ENCODE results near the gene RSAD2. TPM values are rescaled to one million over a fixed set of nuclear protein-coding genes. Genes with fewer than 3 reads are reported as not detected.
"Not testable (repeated sequence)": the region's sequence is repeated elsewhere in the genome, so short reads cannot be mapped to it uniquely, and the experiment has no call there.

Gene RSAD2
- total and polyA plus RNA-seq, 4 experiments from 2014 or later = 3.8 to 10.4 (median 5.0) TPM

- no peaks in the 10 kb centered on the region for H3K36me3 ChIP-seq (ENCODE audit: insufficient read depth, low read length)
- ChIA-PET CTCF (ENCODE audit: partially characterized antibody) (interaction anchor here (0.9 to 3.2 kb wide), 4 partner anchors 13 to 111 kb away, joined by 3 to 14 read pairs (median 8); partner anchors contain the start of gene RNF144A), POLR2A (ENCODE audit: partially characterized antibody) (interaction anchor here (1.2 kb wide), 1 partner anchor 11 kb away, joined by 4 read pairs; no protein-coding TSS in a partner anchor)
- intact Hi-C loops (cut with micrococcal nuclease) = loop anchor here (5.0 kb wide), 1 partner anchor 36 kb away; no protein-coding TSS in a partner anchor
- no peak overlapping the region for H3K27ac Mint-ChIP-seq
- H3K4me1 ChIP-seq (ENCODE audit: insufficient read depth, low read length) = peaks cover 47% of the 10 kb centered on the region
- H3K9me3 Mint-ChIP-seq = peaks cover 0 to 10% (median 3%) of the 10 kb centered on the region in 8 donors
- H3K4me3 Mint-ChIP-seq = no peak overlapping the region
- no peaks in the 10 kb centered on the region for H3K9me3 ChIP-seq (ENCODE audit: control insufficient read depth in 1 of 2, low read length in 2 of 2)
- no peak overlapping the region for H3K4me3 ChIP-seq (ENCODE audit: low read length in 2 of 2)
- no peak for DNase-seq
- H3K4me1 Mint-ChIP-seq = peaks cover 49 to 87% (median 61%) of the 10 kb centered on the region in 4 donors
- H3K27me3 ChIP-seq (ENCODE audit: insufficient read depth, low read length) = no peaks in the 10 kb centered on the region
- no peak overlapping the region for H3K27ac ChIP-seq (ENCODE audit: low read depth, low read length)
- H3K27me3 Mint-ChIP-seq = no peaks in the 10 kb centered on the region
- H3K36me3 Mint-ChIP-seq = peaks cover 16 to 31% of the 10 kb centered on the region in 2 donors
Observed at GRCh38 chr2:6932828-6933227, 55.3 kb downstream of the RSAD2 start.

- no peaks in the 10 kb centered on the region for H3K36me3 ChIP-seq (ENCODE audit: insufficient read depth, low read length)
- peaks cover 0 to 10% (median 2%) of the 10 kb centered on the region in 8 donors for H3K9me3 Mint-ChIP-seq
- H3K4me1 Mint-ChIP-seq = peaks cover 43 to 82% (median 56%) of the 10 kb centered on the region in 4 donors
- H3K9me3 ChIP-seq (ENCODE audit: control insufficient read depth in 1 of 2, low read length in 2 of 2) = no peaks in the 10 kb centered on the region
- no peak for DNase-seq
- H3K27ac ChIP-seq (ENCODE audit: low read depth, low read length) = no peak overlapping the region
- H3K27me3 ChIP-seq (ENCODE audit: insufficient read depth, low read length) = no peaks in the 10 kb centered on the region
- CTCF ChIA-PET (ENCODE audit: partially characterized antibody) = interaction anchor here (1.0 to 3.2 kb wide), 3 partner anchors 15 to 38 kb away, joined by 3 to 14 read pairs (median 4); partner anchors contain the start of gene RNF144A
- H3K36me3 Mint-ChIP-seq = peaks cover 7 to 20% of the 10 kb centered on the region in 2 donors
- peak overlapping the region in 2 of 8 donors; percentile 11 to 57 for H3K4me3 Mint-ChIP-seq
- no peak overlapping the region for H3K4me3 ChIP-seq (ENCODE audit: low read length in 2 of 2)
- intact Hi-C loops (cut with micrococcal nuclease) = loop anchor here (5.0 kb wide), 1 partner anchor 37 kb away; no protein-coding TSS in a partner anchor
- peaks cover 39% of the 10 kb centered on the region for H3K4me1 ChIP-seq (ENCODE audit: insufficient read depth, low read length)
- no peaks in the 10 kb centered on the region for H3K27me3 Mint-ChIP-seq
- H3K27ac Mint-ChIP-seq = peak overlapping the region in 2 of 7 donors; percentile 69 to 75
- POLR2A ChIA-PET (ENCODE audit: partially characterized antibody) = no interaction called here
Observed at GRCh38 chr2:6933911-6934310, 56.3 kb downstream of the RSAD2 start.

- Histone ChIP-seq H3K4me3 (ENCODE audit: low read length in 2 of 2) (no peak overlapping the region), H3K27me3 (ENCODE audit: insufficient read depth, low read length) (no peaks in the 10 kb centered on the region), H3K4me1 (ENCODE audit: insufficient read depth, low read length) (peaks cover 34% of the 10 kb centered on the region), H3K36me3 (ENCODE audit: insufficient read depth, low read length) (no peaks in the 10 kb centered on the region), H3K27ac (ENCODE audit: low read depth, low read length) (no peak overlapping the region), H3K9me3 (ENCODE audit: control insufficient read depth in 1 of 2, low read length in 2 of 2) (no peaks in the 10 kb centered on the region)
- no peaks in the 10 kb centered on the region for H3K27me3 Mint-ChIP-seq
- H3K9me3 Mint-ChIP-seq = peaks cover 0 to 10% (median 2%) of the 10 kb centered on the region in 8 donors
- H3K36me3 Mint-ChIP-seq = peaks cover 7 to 16% of the 10 kb centered on the region in 2 donors
- H3K4me3 Mint-ChIP-seq = peak overlapping the region in 1 of 8 donors; percentile 40
- peaks cover 41 to 82% (median 55%) of the 10 kb centered on the region in 4 donors for H3K4me1 Mint-ChIP-seq
- H3K27ac Mint-ChIP-seq = peak overlapping the region in 1 of 7 donors; percentile 37
- intact Hi-C loops (cut with micrococcal nuclease) = loop anchor here (5.0 kb wide), 1 partner anchor 37 kb away; no protein-coding TSS in a partner anchor
- ChIA-PET CTCF (ENCODE audit: partially characterized antibody) (interaction anchor here (1.0 to 3.2 kb wide), 4 partner anchors 16 to 80 kb away, joined by 3 to 14 read pairs (median 4); partner anchors contain the start of gene RNF144A), POLR2A (ENCODE audit: partially characterized antibody) (no interaction called here)
- DNase-seq = no peak
Observed at GRCh38 chr2:6934345-6934744, 56.8 kb downstream of the RSAD2 start.

- no peak for DNase-seq
- Histone ChIP-seq H3K27ac (ENCODE audit: low read depth, low read length) (no peak overlapping the region), H3K36me3 (ENCODE audit: insufficient read depth, low read length) (no peaks in the 10 kb centered on the region), H3K9me3 (ENCODE audit: control insufficient read depth in 1 of 2, low read length in 2 of 2) (no peaks in the 10 kb centered on the region), H3K27me3 (ENCODE audit: insufficient read depth, low read length) (no peaks in the 10 kb centered on the region), H3K4me3 (ENCODE audit: low read length in 2 of 2) (no peak overlapping the region), H3K4me1 (ENCODE audit: insufficient read depth, low read length) (peaks cover 30% of the 10 kb centered on the region)
- intact Hi-C loops (cut with micrococcal nuclease) = loop anchor here (5.0 kb wide), 1 partner anchor 38 kb away; no protein-coding TSS in a partner anchor
- Mint-ChIP-seq H3K4me1 (peaks cover 36 to 77% (median 51%) of the 10 kb centered on the region in 4 donors), H3K27ac (peak overlapping the region in 2 of 7 donors; percentile 17 to 37), H3K36me3 (peaks cover 7 to 16% of the 10 kb centered on the region in 2 donors), H3K4me3 (peak overlapping the region in 5 of 8 donors; percentile 3 to 31 (median 9)), H3K27me3 (no peaks in the 10 kb centered on the region), H3K9me3 (peaks cover 0 to 10% (median 2%) of the 10 kb centered on the region in 8 donors)
- POLR2A ChIA-PET (ENCODE audit: partially characterized antibody) = interaction anchor here (1.4 kb wide), 1 partner anchor 26 kb away, joined by 3 read pairs; no protein-coding TSS in a partner anchor
- CTCF ChIA-PET (ENCODE audit: partially characterized antibody) = interaction anchor here (1.0 to 3.2 kb wide), 4 partner anchors 16 to 80 kb away, joined by 3 to 14 read pairs (median 4); partner anchors contain the start of gene RNF144A
Observed at GRCh38 chr2:6934758-6935651, 57.4 kb downstream of the RSAD2 start.

- H3K4me1 ChIP-seq (ENCODE audit: insufficient read depth, low read length) = peaks cover 30% of the 10 kb centered on the region
- H3K27ac Mint-ChIP-seq; DNase-seq; H3K36me3 ChIP-seq (ENCODE audit: insufficient read depth, low read length); H3K27ac ChIP-seq (ENCODE audit: low read depth, low read length); CTCF ChIA-PET (ENCODE audit: partially characterized antibody); H3K4me3 ChIP-seq (ENCODE audit: low read length in 2 of 2); intact Hi-C loops (cut with micrococcal nuclease); H3K27me3 Mint-ChIP-seq; H3K27me3 ChIP-seq (ENCODE audit: insufficient read depth, low read length); H3K9me3 ChIP-seq (ENCODE audit: control insufficient read depth in 1 of 2, low read length in 2 of 2): not testable (repeated sequence)
- POLR2A ChIA-PET (ENCODE audit: partially characterized antibody) = interaction anchor here (1.4 kb wide), 1 partner anchor 26 kb away, joined by 3 read pairs; no protein-coding TSS in a partner anchor
- Mint-ChIP-seq H3K4me3 (peak overlapping the region in 1 of 8 donors; percentile 18), H3K4me1 (peaks cover 36 to 77% (median 51%) of the 10 kb centered on the region in 4 donors), H3K36me3 (peaks cover 7 to 16% of the 10 kb centered on the region in 2 donors), H3K9me3 (peaks cover 0 to 10% (median 2%) of the 10 kb centered on the region in 8 donors)
Observed at GRCh38 chr2:6935652-6936020, 58.1 kb downstream of the RSAD2 start.

- Mint-ChIP-seq H3K4me3 (no peak overlapping the region), H3K27me3 (no peaks in the 10 kb centered on the region), H3K9me3 (peaks cover 0 to 2% (median 0%) of the 10 kb centered on the region in 8 donors), H3K4me1 (peaks cover 39 to 74% (median 45%) of the 10 kb centered on the region in 4 donors), H3K27ac (no peak overlapping the region), H3K36me3 (peaks cover 13 to 20% of the 10 kb centered on the region in 2 donors)
- H3K4me1 ChIP-seq (ENCODE audit: insufficient read depth, low read length) = peaks cover 30% of the 10 kb centered on the region
- ChIA-PET CTCF (ENCODE audit: partially characterized antibody) (interaction anchor here (1.4 to 1.5 kb wide), 3 partner anchors 20 to 107 kb away, joined by 3 to 4 read pairs (median 4); partner anchors contain the start of gene RNF144A), POLR2A (ENCODE audit: partially characterized antibody) (interaction anchor here (0.7 to 1.0 kb wide), 2 partner anchors 13 to 72 kb away, joined by 3 read pairs; partner anchors contain the start of gene CMPK2)
- no peak overlapping the region for H3K4me3 ChIP-seq (ENCODE audit: low read length in 2 of 2)
- intact Hi-C loops (cut with micrococcal nuclease) = no loop called here
- H3K9me3 ChIP-seq (ENCODE audit: control insufficient read depth in 1 of 2, low read length in 2 of 2) = no peaks in the 10 kb centered on the region
- H3K36me3 ChIP-seq (ENCODE audit: insufficient read depth, low read length) = peaks cover 14% of the 10 kb centered on the region
- no peaks in the 10 kb centered on the region for H3K27me3 ChIP-seq (ENCODE audit: insufficient read depth, low read length)
- no peak overlapping the region for H3K27ac ChIP-seq (ENCODE audit: low read depth, low read length)
- no peak for DNase-seq
Observed at GRCh38 chr2:6937157-6937556, 59.6 kb downstream of the RSAD2 start.
